ENCODE measurements around the gene RAB24. TPM values are rescaled to one million over a fixed set of nuclear protein-coding genes. Genes with fewer than 3 reads are reported as not detected.

Gene RAB24
- total and polyA plus RNA-seq, 2 experiments from 2014 or later: 27.1 to 27.7 TPM

DNA sequence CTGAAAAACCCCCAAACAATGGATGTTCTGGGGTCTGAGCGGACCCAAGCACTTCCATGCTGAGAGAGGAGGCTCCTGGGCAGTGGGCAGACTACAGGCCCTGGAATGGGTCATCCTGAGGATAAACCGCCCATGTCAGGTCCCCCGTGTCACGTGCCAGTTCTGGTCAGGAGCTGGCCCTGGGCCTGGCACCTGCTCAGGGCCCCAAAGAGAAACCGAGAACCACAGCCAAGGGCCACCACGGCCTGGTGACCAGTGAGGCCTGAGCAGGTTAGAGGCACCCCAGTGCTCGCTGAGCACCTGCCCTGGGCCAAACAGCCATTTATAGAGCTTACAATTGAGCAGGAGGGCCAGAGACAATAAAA is 32.2 kb upstream of the RAB24 start:
- Histone ChIP-seq H3K36me3 (ENCODE audit: insufficient read depth) (peaks cover 5% of the 10 kb centered on the region; the same call in 1 of the 2 replicates), H3K4me2 (no peak overlapping the region), H3F3A (replicated peaks; ENCODE audit: low read depth) (no peaks in the 10 kb centered on the region), H2AFZ (no peak overlapping the region), H3K9me2 (ENCODE audit: insufficient read depth) (no peaks in the 10 kb centered on the region), H3K79me2 (replicated peaks; ENCODE audit: insufficient read depth) (peaks cover 10% of the 10 kb centered on the region; the same call in 1 of the 2 replicates), H3K27me3 (ENCODE audit: insufficient read depth) (no peaks in the 10 kb centered on the region), H3K4me1 (ENCODE audit: insufficient read depth) (no peaks in the 10 kb centered on the region; the same call in 1 of the 2 replicates), H3K27ac (ENCODE audit: low read depth) (no peak overlapping the region), H3K4me3 (no peak overlapping the region), H4K20me1 (replicated peaks; ENCODE audit: insufficient read depth) (peaks cover 4% of the 10 kb centered on the region; the same call in 1 of the 2 replicates)
- Mint-ChIP-seq H3K36me3 (ENCODE audit: low read depth) (peaks cover 61% of the 10 kb centered on the region), H3K9me3 (no peaks in the 10 kb centered on the region), H3K27ac (no peak overlapping the region; the same call in 1 of the 2 replicates), H3K4me3 (no peak overlapping the region; the same call in 2 of the 3 replicates), H3K4me1 (peaks cover 23% of the 10 kb centered on the region), H3K27me3 (ENCODE audit: insufficient read depth, low read depth, poor library complexity) (peaks cover 11% of the 10 kb centered on the region)
- no peak for ATAC-seq
- TF ChIP-seq ZNF331 (CRISPR knock-in tag; IDR thresholded peaks at IDR 0.05; ENCODE audit: low read depth): no peak
- TF ChIP-seq, protein P1, sequence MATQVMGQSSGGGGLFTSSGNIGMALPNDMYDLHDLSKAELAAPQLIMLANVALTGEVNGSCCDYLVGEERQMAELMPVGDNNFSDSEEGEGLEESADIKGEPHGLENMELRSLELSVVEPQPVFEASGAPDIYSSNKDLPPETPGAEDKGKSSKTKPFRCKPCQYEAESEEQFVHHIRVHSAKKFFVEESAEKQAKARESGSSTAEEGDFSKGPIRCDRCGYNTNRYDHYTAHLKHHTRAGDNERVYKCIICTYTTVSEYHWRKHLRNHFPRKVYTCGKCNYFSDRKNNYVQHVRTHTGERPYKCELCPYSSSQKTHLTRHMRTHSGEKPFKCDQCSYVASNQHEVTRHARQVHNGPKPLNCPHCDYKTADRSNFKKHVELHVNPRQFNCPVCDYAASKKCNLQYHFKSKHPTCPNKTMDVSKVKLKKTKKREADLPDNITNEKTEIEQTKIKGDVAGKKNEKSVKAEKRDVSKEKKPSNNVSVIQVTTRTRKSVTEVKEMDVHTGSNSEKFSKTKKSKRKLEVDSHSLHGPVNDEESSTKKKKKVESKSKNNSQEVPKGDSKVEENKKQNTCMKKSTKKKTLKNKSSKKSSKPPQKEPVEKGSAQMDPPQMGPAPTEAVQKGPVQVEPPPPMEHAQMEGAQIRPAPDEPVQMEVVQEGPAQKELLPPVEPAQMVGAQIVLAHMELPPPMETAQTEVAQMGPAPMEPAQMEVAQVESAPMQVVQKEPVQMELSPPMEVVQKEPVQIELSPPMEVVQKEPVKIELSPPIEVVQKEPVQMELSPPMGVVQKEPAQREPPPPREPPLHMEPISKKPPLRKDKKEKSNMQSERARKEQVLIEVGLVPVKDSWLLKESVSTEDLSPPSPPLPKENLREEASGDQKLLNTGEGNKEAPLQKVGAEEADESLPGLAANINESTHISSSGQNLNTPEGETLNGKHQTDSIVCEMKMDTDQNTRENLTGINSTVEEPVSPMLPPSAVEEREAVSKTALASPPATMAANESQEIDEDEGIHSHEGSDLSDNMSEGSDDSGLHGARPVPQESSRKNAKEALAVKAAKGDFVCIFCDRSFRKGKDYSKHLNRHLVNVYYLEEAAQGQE (IDR thresholded peaks at IDR 0.05; ENCODE audit: unreplicated experiment): no peak
- DNase-seq (ENCODE audit: low spot score): no peak

DNA sequence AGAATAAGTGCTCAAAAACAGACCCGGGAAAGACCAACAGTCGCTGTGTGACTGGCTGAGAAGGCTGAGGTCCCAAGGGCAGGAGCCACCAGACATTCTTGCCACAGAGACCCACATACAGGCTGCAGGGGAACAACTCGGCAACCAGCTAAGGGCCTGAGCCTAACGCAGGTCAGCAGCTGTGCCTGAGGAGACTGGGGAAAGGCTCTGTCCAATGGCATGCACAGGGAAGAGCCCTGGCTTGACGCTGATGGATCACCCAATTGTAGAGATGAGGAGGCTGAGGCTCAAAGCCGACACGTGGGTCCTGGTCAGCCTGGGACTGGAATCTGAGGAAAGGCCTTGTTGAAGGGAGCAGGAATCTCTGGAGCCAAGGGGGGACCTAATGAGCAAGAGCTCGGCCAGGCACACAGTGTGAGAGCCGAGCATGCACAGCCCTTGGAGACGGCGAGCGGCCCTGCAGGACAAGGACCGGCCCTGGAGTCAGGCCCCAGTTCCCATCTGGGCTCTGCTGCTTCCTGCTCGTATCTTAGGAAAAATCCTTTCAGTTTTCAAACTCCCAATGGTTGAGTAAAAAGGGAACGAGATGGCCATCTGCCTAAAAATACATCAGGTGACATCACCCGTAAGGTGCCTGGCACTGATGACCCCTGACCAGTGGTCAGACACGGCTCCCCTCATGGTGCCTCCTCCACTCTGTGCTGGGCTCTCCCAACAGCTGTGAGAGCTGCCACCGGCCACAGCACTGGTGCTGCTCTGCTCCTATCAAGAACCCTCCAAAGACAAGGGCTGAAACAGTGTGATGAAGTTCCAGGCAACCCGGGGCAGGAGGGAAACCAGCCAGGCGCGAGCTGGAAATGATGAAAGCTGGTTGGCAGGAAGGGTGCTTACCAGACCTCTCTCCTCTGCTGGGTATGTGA is 31.5 kb upstream of the RAB24 start:
- DNase-seq (ENCODE audit: low spot score) (no peak), ATAC-seq (no peak)
- Histone ChIP-seq H3K4me3 (no peak overlapping the region), H3K4me1 (ENCODE audit: insufficient read depth) (no peaks in the 10 kb centered on the region; the same call in 1 of the 2 replicates), H2AFZ (no peak overlapping the region), H3K36me3 (ENCODE audit: insufficient read depth) (peaks cover 5% of the 10 kb centered on the region; the same call in 1 of the 2 replicates), H3K79me2 (replicated peaks; ENCODE audit: insufficient read depth) (peaks cover 5% of the 10 kb centered on the region; the same call in 1 of the 2 replicates), H3K9me2 (ENCODE audit: insufficient read depth) (no peaks in the 10 kb centered on the region), H3K27ac (ENCODE audit: low read depth) (no peak overlapping the region), H3F3A (replicated peaks; ENCODE audit: low read depth) (no peaks in the 10 kb centered on the region), H4K20me1 (replicated peaks; ENCODE audit: insufficient read depth) (peaks cover 7% of the 10 kb centered on the region; the same call in 1 of the 2 replicates), H3K4me2 (no peak overlapping the region), H3K27me3 (ENCODE audit: insufficient read depth) (no peaks in the 10 kb centered on the region)
- H3K27ac Mint-ChIP-seq: 0 out of 2 replicates have a peak overlapping the region, but pooled peaks have one; percentile 36
- peaks cover 62% of the 10 kb centered on the region for H3K36me3 Mint-ChIP-seq (ENCODE audit: low read depth)
- no peak overlapping the region for H3K4me3 Mint-ChIP-seq
- H3K9me3 Mint-ChIP-seq: no peaks in the 10 kb centered on the region
- peaks cover 23% of the 10 kb centered on the region for H3K4me1 Mint-ChIP-seq
- H3K27me3 Mint-ChIP-seq (ENCODE audit: insufficient read depth, low read depth, poor library complexity): peaks cover 11% of the 10 kb centered on the region
- no peak for TF ChIP-seq ZNF331 (CRISPR knock-in tag; IDR thresholded peaks at IDR 0.05; ENCODE audit: low read depth)
- no peak for TF ChIP-seq NANOG (IDR thresholded peaks at IDR 0.05; ENCODE audit: borderline replicate concordance)
- TF ChIP-seq, protein P2, sequence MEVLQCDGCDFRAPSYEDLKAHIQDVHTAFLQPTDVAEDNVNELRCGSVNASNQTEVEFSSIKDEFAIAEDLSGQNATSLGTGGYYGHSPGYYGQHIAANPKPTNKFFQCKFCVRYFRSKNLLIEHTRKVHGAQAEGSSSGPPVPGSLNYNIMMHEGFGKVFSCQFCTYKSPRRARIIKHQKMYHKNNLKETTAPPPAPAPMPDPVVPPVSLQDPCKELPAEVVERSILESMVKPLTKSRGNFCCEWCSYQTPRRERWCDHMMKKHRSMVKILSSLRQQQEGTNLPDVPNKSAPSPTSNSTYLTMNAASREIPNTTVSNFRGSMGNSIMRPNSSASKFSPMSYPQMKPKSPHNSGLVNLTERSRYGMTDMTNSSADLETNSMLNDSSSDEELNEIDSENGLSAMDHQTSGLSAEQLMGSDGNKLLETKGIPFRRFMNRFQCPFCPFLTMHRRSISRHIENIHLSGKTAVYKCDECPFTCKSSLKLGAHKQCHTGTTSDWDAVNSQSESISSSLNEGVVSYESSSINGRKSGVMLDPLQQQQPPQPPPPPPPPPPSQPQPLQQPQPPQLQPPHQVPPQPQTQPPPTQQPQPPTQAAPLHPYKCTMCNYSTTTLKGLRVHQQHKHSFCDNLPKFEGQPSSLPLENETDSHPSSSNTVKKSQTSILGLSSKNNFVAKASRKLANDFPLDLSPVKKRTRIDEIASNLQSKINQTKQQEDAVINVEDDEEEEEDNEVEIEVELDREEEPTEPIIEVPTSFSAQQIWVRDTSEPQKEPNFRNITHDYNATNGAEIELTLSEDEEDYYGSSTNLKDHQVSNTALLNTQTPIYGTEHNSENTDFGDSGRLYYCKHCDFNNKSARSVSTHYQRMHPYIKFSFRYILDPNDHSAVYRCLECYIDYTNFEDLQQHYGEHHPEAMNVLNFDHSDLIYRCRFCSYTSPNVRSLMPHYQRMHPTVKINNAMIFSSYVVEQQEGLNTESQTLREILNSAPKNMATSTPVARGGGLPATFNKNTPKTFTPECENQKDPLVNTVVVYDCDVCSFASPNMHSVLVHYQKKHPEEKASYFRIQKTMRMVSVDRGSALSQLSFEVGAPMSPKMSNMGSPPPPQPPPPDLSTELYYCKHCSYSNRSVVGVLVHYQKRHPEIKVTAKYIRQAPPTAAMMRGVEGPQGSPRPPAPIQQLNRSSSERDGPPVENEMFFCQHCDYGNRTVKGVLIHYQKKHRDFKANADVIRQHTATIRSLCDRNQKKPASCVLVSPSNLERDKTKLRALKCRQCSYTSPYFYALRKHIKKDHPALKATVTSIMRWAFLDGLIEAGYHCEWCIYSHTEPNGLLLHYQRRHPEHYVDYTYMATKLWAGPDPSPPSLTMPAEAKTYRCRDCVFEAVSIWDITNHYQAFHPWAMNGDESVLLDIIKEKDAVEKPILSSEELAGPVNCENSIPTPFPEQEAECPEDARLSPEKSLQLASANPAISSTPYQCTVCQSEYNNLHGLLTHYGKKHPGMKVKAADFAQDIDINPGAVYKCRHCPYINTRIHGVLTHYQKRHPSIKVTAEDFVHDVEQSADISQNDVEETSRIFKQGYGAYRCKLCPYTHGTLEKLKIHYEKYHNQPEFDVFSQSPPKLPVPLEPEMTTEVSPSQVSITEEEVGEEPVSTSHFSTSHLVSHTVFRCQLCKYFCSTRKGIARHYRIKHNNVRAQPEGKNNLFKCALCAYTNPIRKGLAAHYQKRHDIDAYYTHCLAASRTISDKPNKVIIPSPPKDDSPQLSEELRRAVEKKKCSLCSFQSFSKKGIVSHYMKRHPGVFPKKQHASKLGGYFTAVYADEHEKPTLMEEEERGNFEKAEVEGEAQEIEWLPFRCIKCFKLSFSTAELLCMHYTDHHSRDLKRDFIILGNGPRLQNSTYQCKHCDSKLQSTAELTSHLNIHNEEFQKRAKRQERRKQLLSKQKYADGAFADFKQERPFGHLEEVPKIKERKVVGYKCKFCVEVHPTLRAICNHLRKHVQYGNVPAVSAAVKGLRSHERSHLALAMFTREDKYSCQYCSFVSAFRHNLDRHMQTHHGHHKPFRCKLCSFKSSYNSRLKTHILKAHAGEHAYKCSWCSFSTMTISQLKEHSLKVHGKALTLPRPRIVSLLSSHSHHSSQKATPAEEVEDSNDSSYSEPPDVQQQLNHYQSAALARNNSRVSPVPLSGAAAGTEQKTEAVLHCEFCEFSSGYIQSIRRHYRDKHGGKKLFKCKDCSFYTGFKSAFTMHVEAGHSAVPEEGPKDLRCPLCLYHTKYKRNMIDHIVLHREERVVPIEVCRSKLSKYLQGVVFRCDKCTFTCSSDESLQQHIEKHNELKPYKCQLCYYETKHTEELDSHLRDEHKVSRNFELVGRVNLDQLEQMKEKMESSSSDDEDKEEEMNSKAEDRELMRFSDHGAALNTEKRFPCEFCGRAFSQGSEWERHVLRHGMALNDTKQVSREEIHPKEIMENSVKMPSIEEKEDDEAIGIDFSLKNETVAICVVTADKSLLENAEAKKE (CRISPR knock-in tag; IDR thresholded peaks at IDR 0.05): no peak
- TF ChIP-seq, protein P1 (IDR thresholded peaks at IDR 0.05; ENCODE audit: unreplicated experiment): no peak
- TF ChIP-seq STAT1 (IDR thresholded peaks at IDR 0.05; ENCODE audit: unreplicated experiment): no peak

All from GM23338 (cell line).